ENCODE data around the gene SOX13.

GRCh38 chr1:204166219-204166618, 93.3 kb downstream of the SOX13 start, which contains the start of gene REN:
- TF ChIP-seq POLR2A (IDR thresholded peaks at IDR 0.05; ENCODE audit: low read depth, low read length) (no peak), POLR2AphosphoS5 (IDR thresholded peaks at IDR 0.05; ENCODE audit: low read depth, low read length) (no peak)
